Neural progenitor cell (in vitro differentiated cells): Measurements from ENCODE around the gene WIZ.

Source experiments
- CTCF ChIP-seq: fragments of 200-600 bp; sonication (generic); IDR thresholded peaks from 2 replicates; pipeline ENCODE4 v1.5.1; 2017; ENCODE audit warnings: antibody characterized with exemption, mild to moderate bottlenecking
- EZH2phosphoT487 ChIP-seq: fragments of 200-600 bp; sonication (generic); IDR thresholded peaks from 2 replicates; pipeline ENCODE4 v1.6.1; 2017; ENCODE audit warnings: antibody characterized with exemption

DNA sequence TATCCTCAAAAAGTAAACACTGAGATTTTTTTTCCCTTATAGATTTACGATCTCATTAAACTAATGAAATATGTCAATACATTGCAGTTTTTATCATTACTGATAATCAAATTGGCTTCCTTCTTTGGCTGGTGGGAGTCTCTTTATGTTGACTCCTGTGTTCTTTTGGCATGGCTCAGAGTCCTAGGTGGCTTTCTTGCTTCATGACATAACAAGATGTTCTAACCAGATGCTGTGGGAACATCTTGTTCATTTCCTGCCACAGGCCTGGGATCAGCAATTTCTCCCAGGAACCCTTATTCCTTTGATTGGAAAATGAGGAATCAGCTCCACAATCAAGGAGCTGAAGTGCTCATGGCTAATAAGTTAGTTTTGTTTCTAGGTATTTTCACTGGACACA is 45.4 kb upstream of the WIZ start:
- TF ChIP-seq CTCF (no peak), EZH2phosphoT487 (no peak)
